Glutamatergic neuron (in vitro differentiated cells): ENCODE measurements around the gene CCDC188. TPM values are rescaled to one million over a fixed set of nuclear protein-coding genes. Genes with fewer than 3 reads are reported as not detected.

ENCODE experiments used
- DNase-seq: peaks from one replicate; pipeline ENCODE4 v3.0.0; 2022
- H3K27ac Mint-ChIP-seq: one replicate; pipeline ENCODE4 v1.8.0; 2020; ENCODE audit warnings: mild to moderate bottlenecking, mixed read lengths, inconsistent platforms; ENCODE audit not compliant: unreplicated experiment
- H3K27me3 Mint-ChIP-seq: one replicate; pipeline ENCODE4 v1.8.0; 2020; ENCODE audit warnings: mild to moderate bottlenecking, moderate library complexity, mixed read lengths, inconsistent platforms; ENCODE audit not compliant: unreplicated experiment
- H3K36me3 Mint-ChIP-seq: one replicate; pipeline ENCODE4 v1.8.0; 2020; ENCODE audit warnings: mild to moderate bottlenecking, mixed read lengths, inconsistent platforms; ENCODE audit not compliant: unreplicated experiment
- H3K4me1 Mint-ChIP-seq: one replicate; pipeline ENCODE4 v1.8.0; 2020; ENCODE audit warnings: mild to moderate bottlenecking, low read depth, mixed read lengths, inconsistent platforms; ENCODE audit not compliant: unreplicated experiment
- H3K4me3 Mint-ChIP-seq: one replicate; pipeline ENCODE4 v1.8.0; 2020; ENCODE audit warnings: mild to moderate bottlenecking, mixed read lengths, inconsistent platforms; ENCODE audit not compliant: unreplicated experiment
- H3K9me3 Mint-ChIP-seq: one replicate; pipeline ENCODE4 v1.8.0; 2020; ENCODE audit warnings: mild to moderate bottlenecking, moderate library complexity, mixed read lengths, inconsistent platforms; ENCODE audit not compliant: unreplicated experiment
- total RNA-seq: library from RNA; stranded (reverse); fragmentation: NEBNext Ultra II Directional; extraction: Animal tissue kit (Norgen Biotek cat#: 25700); gene quantifications from one replicate; pipeline ENCODE4 v1.2.1, GENCODE V29; 2021; ENCODE audit not compliant: unreplicated experiment
- TF ChIP-seq, protein P1 (sequence below): fragments of 200-600 bp; sonication (generic); IDR thresholded peaks from one replicate; pipeline ENCODE4 v1.5.0; 2021; ENCODE audit not compliant: partially characterized antibody, unreplicated experiment

CCDC188 gene
- total RNA-seq, 1 donor from 2014 or later, result 0.54 TPM

DNA sequence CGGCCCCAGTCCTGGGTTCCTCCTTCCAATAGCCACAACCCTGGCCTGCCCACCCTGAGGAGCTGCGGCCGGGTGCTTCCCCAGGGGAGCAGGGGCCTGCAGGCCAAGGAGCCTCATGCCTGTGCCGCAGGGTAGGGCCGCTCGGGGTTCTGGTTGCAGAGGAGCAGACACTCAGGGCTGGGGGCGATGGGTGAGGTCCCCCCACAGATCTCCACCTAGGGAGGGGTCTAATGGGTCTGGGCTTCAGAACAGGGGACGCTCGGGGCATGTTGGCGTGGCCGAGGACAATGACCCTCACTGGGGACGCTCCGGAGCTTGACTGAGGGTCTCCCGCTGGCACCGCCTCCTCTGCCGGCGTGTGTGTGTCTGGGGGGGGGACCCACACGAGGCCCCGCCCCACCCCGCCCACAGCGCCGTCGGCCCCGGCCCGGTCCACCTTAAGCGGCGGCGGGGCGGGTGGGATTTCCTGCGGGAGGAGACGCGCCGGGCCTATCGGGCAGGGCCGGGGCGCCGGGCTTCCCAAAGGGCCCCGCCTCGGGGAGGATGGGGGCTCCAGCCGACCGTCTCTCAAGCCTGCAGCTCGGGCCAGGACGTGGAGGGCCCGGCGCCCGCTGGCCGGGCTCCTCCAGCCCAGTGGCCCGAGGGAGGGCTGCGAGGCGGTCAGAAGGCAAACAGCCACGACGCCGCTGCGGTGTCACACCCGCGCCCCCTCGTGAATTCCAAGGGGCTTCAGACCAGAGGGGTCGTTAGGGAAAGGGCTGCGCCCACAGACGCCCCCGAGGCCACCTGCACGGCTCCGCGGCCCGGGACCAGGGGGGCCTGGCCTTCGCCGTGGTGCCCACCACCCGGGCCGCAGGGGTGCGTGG, 19.9 kb downstream of the CCDC188 start:
- H3K27ac Mint-ChIP-seq, result no peak overlapping the region
- peak; percentile 74 for DNase-seq
- H3K4me1 Mint-ChIP-seq, result peaks cover 1% of the 10 kb centered on the region
- H3K27me3 Mint-ChIP-seq, result peaks cover 6% of the 10 kb centered on the region
- peaks cover 4% of the 10 kb centered on the region for H3K9me3 Mint-ChIP-seq
- H3K36me3 Mint-ChIP-seq, result no peaks in the 10 kb centered on the region
- peak overlapping the region; percentile 72 for H3K4me3 Mint-ChIP-seq
- TF ChIP-seq, protein P1, sequence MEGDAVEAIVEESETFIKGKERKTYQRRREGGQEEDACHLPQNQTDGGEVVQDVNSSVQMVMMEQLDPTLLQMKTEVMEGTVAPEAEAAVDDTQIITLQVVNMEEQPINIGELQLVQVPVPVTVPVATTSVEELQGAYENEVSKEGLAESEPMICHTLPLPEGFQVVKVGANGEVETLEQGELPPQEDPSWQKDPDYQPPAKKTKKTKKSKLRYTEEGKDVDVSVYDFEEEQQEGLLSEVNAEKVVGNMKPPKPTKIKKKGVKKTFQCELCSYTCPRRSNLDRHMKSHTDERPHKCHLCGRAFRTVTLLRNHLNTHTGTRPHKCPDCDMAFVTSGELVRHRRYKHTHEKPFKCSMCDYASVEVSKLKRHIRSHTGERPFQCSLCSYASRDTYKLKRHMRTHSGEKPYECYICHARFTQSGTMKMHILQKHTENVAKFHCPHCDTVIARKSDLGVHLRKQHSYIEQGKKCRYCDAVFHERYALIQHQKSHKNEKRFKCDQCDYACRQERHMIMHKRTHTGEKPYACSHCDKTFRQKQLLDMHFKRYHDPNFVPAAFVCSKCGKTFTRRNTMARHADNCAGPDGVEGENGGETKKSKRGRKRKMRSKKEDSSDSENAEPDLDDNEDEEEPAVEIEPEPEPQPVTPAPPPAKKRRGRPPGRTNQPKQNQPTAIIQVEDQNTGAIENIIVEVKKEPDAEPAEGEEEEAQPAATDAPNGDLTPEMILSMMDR, result no peak

DNA sequence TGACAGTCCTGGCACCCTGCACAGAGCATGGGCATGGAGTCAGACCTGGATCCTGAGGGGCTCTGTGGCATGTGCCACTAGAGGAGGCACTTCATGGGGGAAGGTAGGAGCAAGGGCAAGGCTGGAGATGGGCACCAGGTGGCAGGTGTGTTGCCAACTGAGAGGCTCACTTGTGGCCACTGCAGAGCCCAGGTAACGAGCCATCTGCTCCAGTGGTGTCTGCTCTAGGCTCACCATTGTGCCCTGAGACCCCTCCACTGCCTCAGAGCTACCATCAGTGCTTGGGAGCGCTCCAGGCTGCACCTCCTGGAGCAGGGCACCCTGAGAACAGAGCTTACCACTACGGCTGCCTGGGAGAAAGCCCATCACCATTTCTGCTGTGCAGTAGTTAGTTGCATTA, 20.5 kb downstream of the CCDC188 start:
- peaks cover 2% of the 10 kb centered on the region for H3K4me1 Mint-ChIP-seq
- no peak overlapping the region for H3K4me3 Mint-ChIP-seq
- H3K36me3 Mint-ChIP-seq, result no peaks in the 10 kb centered on the region
- TF ChIP-seq, protein P1, result no peak
- peaks cover 4% of the 10 kb centered on the region for H3K9me3 Mint-ChIP-seq
- H3K27ac Mint-ChIP-seq, result peak overlapping the region; percentile 48
- no peak for DNase-seq
- H3K27me3 Mint-ChIP-seq, result peaks cover 6% of the 10 kb centered on the region

DNA sequence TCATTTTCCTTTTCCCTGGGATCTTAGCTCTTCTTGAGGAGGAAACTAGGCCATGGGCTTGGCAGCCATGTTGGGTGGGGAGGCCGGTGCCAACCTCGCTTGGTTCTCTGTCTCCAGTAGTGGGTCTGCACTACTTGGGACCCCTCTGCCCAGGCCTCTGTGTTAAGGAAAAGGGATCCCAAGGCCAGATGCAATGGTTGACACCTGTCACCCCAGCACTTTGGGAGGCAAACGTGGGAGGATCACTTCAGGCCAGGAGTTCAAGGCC, 21.2 kb downstream of the CCDC188 start:
- peaks cover 2% of the 10 kb centered on the region for H3K4me1 Mint-ChIP-seq
- peaks cover 6% of the 10 kb centered on the region for H3K27me3 Mint-ChIP-seq
- TF ChIP-seq, protein P1, result no peak
- no peak for DNase-seq
- no peak overlapping the region for H3K4me3 Mint-ChIP-seq
- H3K27ac Mint-ChIP-seq, result no peak overlapping the region
- H3K36me3 Mint-ChIP-seq, result no peaks in the 10 kb centered on the region
- peaks cover 4% of the 10 kb centered on the region for H3K9me3 Mint-ChIP-seq

DNA sequence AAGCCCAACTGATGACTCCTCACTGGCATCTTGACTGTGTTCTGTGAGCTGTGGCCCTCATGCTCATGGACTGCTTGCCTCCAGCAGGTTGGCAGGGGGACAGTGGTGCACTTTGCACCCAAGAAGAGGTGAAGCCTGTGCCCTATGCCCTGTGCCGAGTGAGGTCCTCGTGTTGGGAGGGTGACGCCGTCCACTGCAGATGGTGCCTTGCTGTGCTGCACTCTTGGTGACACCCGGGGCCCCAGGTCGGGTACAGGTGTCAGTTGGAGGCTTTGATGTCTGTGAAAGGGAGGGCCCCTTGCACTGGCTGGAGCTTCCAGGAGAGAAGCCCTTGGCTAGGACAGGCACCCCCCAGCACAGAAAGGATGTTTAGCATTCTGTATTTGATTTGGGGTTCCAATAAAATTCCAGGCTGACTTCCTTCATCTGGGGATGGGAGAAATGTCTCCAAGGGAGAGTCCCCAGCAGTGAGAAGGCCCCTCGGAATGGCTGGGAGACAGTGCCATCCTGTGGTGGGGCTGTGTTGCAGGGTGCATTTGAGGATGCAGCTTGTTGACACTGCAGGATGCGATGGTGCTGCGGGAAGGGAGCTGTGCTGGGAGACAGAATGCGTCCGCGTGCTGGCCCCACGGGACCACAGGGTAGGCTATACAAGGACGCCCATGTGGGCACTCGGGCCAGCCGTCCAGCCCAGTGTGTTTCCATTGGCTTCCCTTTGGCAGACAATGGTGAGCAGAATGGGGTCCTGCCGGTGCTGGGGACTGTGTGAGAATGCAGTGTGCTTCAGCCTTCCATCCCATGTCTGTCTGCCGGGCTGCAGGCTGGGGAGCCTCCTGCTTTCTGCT, 21.7 kb downstream of the CCDC188 start:
- no peak overlapping the region for H3K4me3 Mint-ChIP-seq
- H3K36me3 Mint-ChIP-seq, result no peaks in the 10 kb centered on the region
- peaks cover 4% of the 10 kb centered on the region for H3K9me3 Mint-ChIP-seq
- TF ChIP-seq, protein P1, result no peak
- H3K27me3 Mint-ChIP-seq, result peaks cover 6% of the 10 kb centered on the region
- peak; percentile 54 for DNase-seq
- H3K27ac Mint-ChIP-seq, result no peak overlapping the region
- peaks cover 2% of the 10 kb centered on the region for H3K4me1 Mint-ChIP-seq

DNA sequence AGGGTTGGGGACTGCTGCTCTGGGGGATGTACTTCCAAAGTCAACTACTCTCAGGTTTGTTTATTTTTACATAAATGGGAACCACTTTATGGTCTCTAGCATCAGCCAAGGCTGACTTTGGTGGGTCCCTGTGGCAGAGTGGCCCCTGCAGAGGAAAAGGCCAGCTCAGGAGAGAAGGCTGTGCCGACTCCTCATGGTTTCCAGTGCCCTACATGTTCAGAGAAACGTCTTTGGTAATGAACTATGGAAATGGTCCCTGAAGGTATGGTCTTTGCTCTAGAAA, 22.3 kb downstream of the CCDC188 start:
- Mint-ChIP-seq H3K4me1 (peaks cover 2% of the 10 kb centered on the region), H3K9me3 (peaks cover 4% of the 10 kb centered on the region), H3K4me3 (no peak overlapping the region), H3K27me3 (peaks cover 6% of the 10 kb centered on the region), H3K36me3 (no peaks in the 10 kb centered on the region), H3K27ac (no peak overlapping the region)
- TF ChIP-seq, protein P1, result no peak
- DNase-seq, result no peak
